Measurements from ENCODE around the gene FBXO3. TPM values are rescaled to one million over a fixed set of nuclear protein-coding genes. Genes with fewer than 3 reads are reported as not detected.

The FBXO3 gene
- total and polyA plus RNA-seq, 2 experiments from 2014 or later, result 12.5 to 28.4 TPM

- Mint-ChIP-seq H3K27ac (no peak overlapping the region), H3K9me3 (no peaks in the 10 kb centered on the region), H3K36me3 (ENCODE audit: low read depth) (no peaks in the 10 kb centered on the region), H3K4me3 (no peak overlapping the region), H3K27me3 (ENCODE audit: insufficient read depth, low read depth, poor library complexity) (no peaks in the 10 kb centered on the region), H3K4me1 (peaks cover 3% of the 10 kb centered on the region; the same call in 1 of the 3 replicates)
- TF ChIP-seq, protein P1, sequence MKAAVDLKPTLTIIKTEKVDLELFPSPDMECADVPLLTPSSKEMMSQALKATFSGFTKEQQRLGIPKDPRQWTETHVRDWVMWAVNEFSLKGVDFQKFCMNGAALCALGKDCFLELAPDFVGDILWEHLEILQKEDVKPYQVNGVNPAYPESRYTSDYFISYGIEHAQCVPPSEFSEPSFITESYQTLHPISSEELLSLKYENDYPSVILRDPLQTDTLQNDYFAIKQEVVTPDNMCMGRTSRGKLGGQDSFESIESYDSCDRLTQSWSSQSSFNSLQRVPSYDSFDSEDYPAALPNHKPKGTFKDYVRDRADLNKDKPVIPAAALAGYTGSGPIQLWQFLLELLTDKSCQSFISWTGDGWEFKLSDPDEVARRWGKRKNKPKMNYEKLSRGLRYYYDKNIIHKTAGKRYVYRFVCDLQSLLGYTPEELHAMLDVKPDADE (IDR thresholded peaks at IDR 0.05), result no peak
- TF ChIP-seq ZNF462 (CRISPR knock-in tag; IDR thresholded peaks at IDR 0.05), result no peak
- TF ChIP-seq EZH2phosphoT487 (IDR thresholded peaks at IDR 0.05; ENCODE audit: unreplicated experiment), result no peak
- TF ChIP-seq STAT1 (IDR thresholded peaks at IDR 0.05; ENCODE audit: unreplicated experiment), result no peak
- no peak for TF ChIP-seq JUNB (IDR thresholded peaks at IDR 0.05; ENCODE audit: unreplicated experiment)
- no peaks in the 10 kb centered on the region for H3K79me2 ChIP-seq (replicated peaks; ENCODE audit: insufficient read depth)
- H3K27me3 ChIP-seq (ENCODE audit: insufficient read depth), result no peaks in the 10 kb centered on the region
- H3K9me2 ChIP-seq (ENCODE audit: insufficient read depth), result no peaks in the 10 kb centered on the region
- ATAC-seq (no peak), DNase-seq (ENCODE audit: low spot score) (no peak)
- no peak overlapping the region for H3K4me2 ChIP-seq
- no peak overlapping the region for H3K4me3 ChIP-seq
- no peak overlapping the region for H2AFZ ChIP-seq
- no peaks in the 10 kb centered on the region for H3K4me1 ChIP-seq (ENCODE audit: insufficient read depth)
- H3K36me3 ChIP-seq (ENCODE audit: insufficient read depth), result no peaks in the 10 kb centered on the region
- no peaks in the 10 kb centered on the region for H4K20me1 ChIP-seq (replicated peaks; ENCODE audit: insufficient read depth)
- H3K27ac ChIP-seq (ENCODE audit: low read depth), result no peak overlapping the region
- H3F3A ChIP-seq (replicated peaks; ENCODE audit: low read depth), result no peaks in the 10 kb centered on the region
These were observed 26.3 kb downstream of the FBXO3 start for GRCh38 chr11:33747979-33748378.

GRCh38 chr11:33743291-33743690 is 31.0 kb downstream of the FBXO3 start:
- Histone ChIP-seq H3K27ac (ENCODE audit: low read depth) (no peak overlapping the region), H3K27me3 (ENCODE audit: insufficient read depth) (no peaks in the 10 kb centered on the region), H3K79me2 (replicated peaks; ENCODE audit: insufficient read depth) (no peaks in the 10 kb centered on the region), H3K4me2 (no peak overlapping the region), H4K20me1 (replicated peaks; ENCODE audit: insufficient read depth) (no peaks in the 10 kb centered on the region), H3K4me3 (no peak overlapping the region), H3K9me2 (ENCODE audit: insufficient read depth) (no peaks in the 10 kb centered on the region), H2AFZ (no peak overlapping the region), H3K36me3 (ENCODE audit: insufficient read depth) (no peaks in the 10 kb centered on the region), H3F3A (replicated peaks; ENCODE audit: low read depth) (no peaks in the 10 kb centered on the region), H3K4me1 (ENCODE audit: insufficient read depth) (no peaks in the 10 kb centered on the region)
- DNase-seq (ENCODE audit: low spot score) (no peak), ATAC-seq (no peak)
- H3K27ac Mint-ChIP-seq, result no peak overlapping the region
- no peaks in the 10 kb centered on the region for H3K27me3 Mint-ChIP-seq (ENCODE audit: insufficient read depth, low read depth, poor library complexity)
- H3K36me3 Mint-ChIP-seq (ENCODE audit: low read depth), result no peaks in the 10 kb centered on the region
- no peaks in the 10 kb centered on the region for H3K9me3 Mint-ChIP-seq
- H3K4me3 Mint-ChIP-seq, result no peak overlapping the region
- peaks cover 3% of the 10 kb centered on the region; the same call in 2 of the 3 replicates for H3K4me1 Mint-ChIP-seq
- TF ChIP-seq CREB1 (CRISPR knock-in tag; IDR thresholded peaks at IDR 0.05; ENCODE audit: low read depth) (no peak), NANOG (IDR thresholded peaks at IDR 0.05; ENCODE audit: borderline replicate concordance) (no peak), STAT1 (IDR thresholded peaks at IDR 0.05; ENCODE audit: unreplicated experiment) (no peak)
